ENCODE data around the gene PLOD2.

PLOD2 gene

DNA sequence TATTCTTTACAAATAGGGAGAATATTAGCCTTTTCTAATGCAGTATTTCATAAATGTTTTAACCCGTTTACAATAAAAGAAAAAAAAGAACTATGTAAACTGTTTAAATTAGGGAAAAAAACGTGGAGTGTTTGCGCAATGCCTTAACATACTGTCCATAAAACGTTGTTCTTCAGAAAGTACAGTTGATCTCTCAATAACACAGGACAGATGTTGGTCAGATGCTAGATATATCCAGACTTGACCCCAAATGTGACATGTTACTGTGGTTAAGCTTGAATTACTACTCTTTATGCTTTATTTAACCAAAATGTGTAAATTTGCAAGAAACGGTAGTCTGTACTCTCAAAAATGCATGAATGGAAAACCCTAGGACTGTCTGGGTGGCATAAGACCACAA, 110.3 kb downstream of the PLOD2 start:
- no peak for TF ChIP-seq CTCF (IDR thresholded peaks at IDR 0.05)
- Mint-ChIP-seq H3K4me3 (no peak overlapping the region), H3K36me3 (ENCODE audit: low read depth) (no peaks in the 10 kb centered on the region), H3K27ac (no peak overlapping the region), H3K9me3 (no peaks in the 10 kb centered on the region), H3K4me1 (no peaks in the 10 kb centered on the region), H3K27me3 (ENCODE audit: low read depth, poor library complexity) (no peaks in the 10 kb centered on the region)
- DNase-seq = no peak

GRCh38 chr3:146047485-146047884, 113.5 kb downstream of the PLOD2 start:
- Mint-ChIP-seq H3K4me1 (no peaks in the 10 kb centered on the region), H3K36me3 (ENCODE audit: low read depth) (no peaks in the 10 kb centered on the region), H3K27me3 (ENCODE audit: low read depth, poor library complexity) (no peaks in the 10 kb centered on the region), H3K4me3 (no peak overlapping the region), H3K27ac (no peak overlapping the region), H3K9me3 (peaks cover 7% of the 10 kb centered on the region)
- no peak for DNase-seq
- no peak for TF ChIP-seq CTCF (IDR thresholded peaks at IDR 0.05)

GRCh38 chr3:146044046-146044445, 116.9 kb downstream of the PLOD2 start:
- Mint-ChIP-seq H3K27me3 (ENCODE audit: low read depth, poor library complexity) (no peaks in the 10 kb centered on the region), H3K36me3 (ENCODE audit: low read depth) (no peaks in the 10 kb centered on the region), H3K27ac (no peak overlapping the region), H3K4me1 (no peaks in the 10 kb centered on the region), H3K4me3 (no peak overlapping the region), H3K9me3 (peaks cover 7% of the 10 kb centered on the region)
- no peak for DNase-seq
- no peak for TF ChIP-seq CTCF (IDR thresholded peaks at IDR 0.05)

DNA sequence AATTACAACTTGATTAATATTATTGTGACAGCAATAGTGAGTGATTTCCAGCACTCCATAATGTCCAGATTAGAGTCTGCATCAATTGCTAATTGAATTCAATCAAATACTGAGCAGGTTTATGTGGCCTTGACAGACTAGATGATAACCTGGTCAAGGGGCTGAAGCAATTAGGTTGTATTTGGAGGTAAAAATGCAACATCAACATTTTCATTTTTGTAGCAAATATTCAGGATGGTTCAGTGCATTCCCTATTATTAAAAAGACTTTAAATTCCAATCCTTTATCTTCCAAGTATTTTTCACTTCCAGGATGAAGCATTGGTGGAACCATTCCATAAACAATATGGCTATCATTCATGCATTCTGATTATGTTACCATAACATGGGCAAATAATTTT, 120.4 kb downstream of the PLOD2 start:
- no peaks in the 10 kb centered on the region for H3K36me3 Mint-ChIP-seq (ENCODE audit: low read depth)
- no peaks in the 10 kb centered on the region for H3K27me3 Mint-ChIP-seq (ENCODE audit: low read depth, poor library complexity)
- no peak overlapping the region for H3K27ac Mint-ChIP-seq
- no peaks in the 10 kb centered on the region for H3K4me1 Mint-ChIP-seq
- no peak overlapping the region for H3K4me3 Mint-ChIP-seq
- no peak for TF ChIP-seq CTCF (IDR thresholded peaks at IDR 0.05)
- peaks cover 7% of the 10 kb centered on the region for H3K9me3 Mint-ChIP-seq
- DNase-seq = no peak

DNA sequence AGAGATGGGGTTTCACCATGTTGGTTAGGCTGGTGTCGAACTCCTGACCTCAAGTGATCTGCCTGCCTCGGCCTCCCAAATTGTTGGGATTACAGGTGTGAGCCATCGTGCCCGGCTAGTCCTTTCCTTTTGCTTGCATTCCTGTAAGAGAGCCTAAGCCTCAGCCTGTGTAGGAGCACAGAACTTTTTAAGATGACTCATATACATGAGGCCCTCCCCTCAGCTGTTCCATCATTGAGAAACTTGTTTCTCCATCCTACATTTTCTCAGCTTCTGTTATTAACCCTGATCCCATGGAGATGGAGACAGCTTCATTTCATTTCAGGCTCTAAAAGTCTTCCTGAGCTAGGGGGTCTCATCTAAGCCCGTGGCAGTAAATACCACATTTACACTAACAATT, 123.3 kb downstream of the PLOD2 start:
- Mint-ChIP-seq H3K9me3 (no peaks in the 10 kb centered on the region), H3K27ac (no peak overlapping the region), H3K4me1 (peaks cover under 1% of the 10 kb centered on the region), H3K4me3 (no peak overlapping the region), H3K36me3 (ENCODE audit: low read depth) (no peaks in the 10 kb centered on the region), H3K27me3 (ENCODE audit: low read depth, poor library complexity) (no peaks in the 10 kb centered on the region)
- DNase-seq = no peak
- no peak for TF ChIP-seq CTCF (IDR thresholded peaks at IDR 0.05)

DNA sequence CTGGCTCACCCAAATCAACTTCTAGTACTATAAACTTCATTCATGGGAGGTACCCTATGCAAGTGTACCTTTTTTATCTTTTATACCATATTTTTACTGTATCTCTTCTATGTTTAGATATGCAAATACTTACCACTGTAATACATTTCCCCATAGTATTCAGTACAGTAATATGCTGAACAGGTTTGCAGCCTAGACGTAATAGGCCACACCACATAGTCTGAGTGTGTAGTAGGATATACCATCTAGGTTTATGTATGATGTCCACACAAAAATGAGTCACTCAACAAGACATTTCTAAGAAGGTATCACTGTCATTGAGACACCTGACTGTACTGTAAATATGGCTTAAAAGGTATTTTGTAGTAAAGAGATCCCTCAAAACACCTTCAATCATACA, 124.7 kb downstream of the PLOD2 start:
- no peak for TF ChIP-seq CTCF (IDR thresholded peaks at IDR 0.05)

More for the DNA sequence above, 124.7 kb downstream of the PLOD2 start:
- no peak overlapping the region for H3K4me3 Mint-ChIP-seq
- H3K9me3 Mint-ChIP-seq = no peaks in the 10 kb centered on the region
- no peaks in the 10 kb centered on the region for H3K27me3 Mint-ChIP-seq (ENCODE audit: low read depth, poor library complexity)
- no peak for DNase-seq
- no peak overlapping the region for H3K27ac Mint-ChIP-seq
- peaks cover 5% of the 10 kb centered on the region for H3K4me1 Mint-ChIP-seq
- no peaks in the 10 kb centered on the region for H3K36me3 Mint-ChIP-seq (ENCODE audit: low read depth)

Measured in nephron progenitor cell (in vitro differentiated cells).